ENCODE data around the gene SH3GL1. TPM values are rescaled to one million over a fixed set of nuclear protein-coding genes. Genes with fewer than 3 reads are reported as not detected.
A peak's percentile ranks its signal among the peaks of the same experiment; 100 is the strongest.

Gene SH3GL1
- total and polyA plus RNA-seq, 9 of the 15 experiments (the other 6 are each of a cell fraction or from before 2014, with no cell fraction given) = 1.7 to 75.3 (median 25.7) TPM

- TF ChIP-seq SMAD1 (IDR thresholded peaks at IDR 0.05; ENCODE audit: low read depth, low read length, partially characterized antibody) = peak; percentile 55
- peak; percentile 87 for TF ChIP-seq EGR1 (conservative IDR thresholded peaks at IDR 0.05)
- peak; percentile 70 for TF ChIP-seq RB1 (IDR thresholded peaks at IDR 0.05; ENCODE audit: low read depth)
- no peak; the same call in 1 of the 2 replicates for TF ChIP-seq NFRKB (IDR thresholded peaks at IDR 0.05; ENCODE audit: low read depth)
- TF ChIP-seq CBX8 (IDR thresholded peaks at IDR 0.05; ENCODE audit: borderline replicate concordance, extremely low read depth, low read depth, low read length, poor library complexity, severe bottlenecking) = no peak
- TF ChIP-seq TBP (optimal IDR thresholded peaks at IDR 0.05; ENCODE audit: low read depth, low read length) = peak; percentile 65
- TF ChIP-seq UBTF (IDR thresholded peaks at IDR 0.05; ENCODE audit: borderline replicate concordance in 1 of 2, low read depth in 2 of 2, low read length in 2 of 2) = peak; percentile 58 to 100; a peak in 3 of 4 replicates
- TF ChIP-seq PKNOX1 (IDR thresholded peaks at IDR 0.05) = peak; percentile 79
- peak; percentile 100 for TF ChIP-seq SP1 (CRISPR knock-in tag; IDR thresholded peaks at IDR 0.05)
- no peak for TF ChIP-seq FOXK1 (CRISPR knock-in tag; IDR thresholded peaks at IDR 0.05; ENCODE audit: borderline replicate concordance)
- TF ChIP-seq ZNF77 (CRISPR knock-in tag; IDR thresholded peaks at IDR 0.05) = no peak
- TF ChIP-seq SPI1 (IDR thresholded peaks at IDR 0.05; ENCODE audit: borderline replicate concordance, low read depth, low read length) = peak; percentile 50; the same call in 1 of the 2 replicates
- peak; percentile 73 for TF ChIP-seq MXI1 (IDR thresholded peaks at IDR 0.05; ENCODE audit: low read depth, low read length)
- no peak for TF ChIP-seq LEF1 (IDR thresholded peaks at IDR 0.05)
- TF ChIP-seq FOXO4 (CRISPR knock-in tag; IDR thresholded peaks at IDR 0.05) = peak; percentile 81; the same call in 1 of the 2 replicates
- TF ChIP-seq HMGN3 (IDR thresholded peaks at IDR 0.05; ENCODE audit: borderline replicate concordance, extremely low read depth, insufficient read length, low read depth, low read length) = peak; percentile 100
- peak; percentile 56; the same call in 1 of the 2 replicates for TF ChIP-seq HDAC2 (IDR thresholded peaks at IDR 0.05)
- TF ChIP-seq TAF1 (IDR thresholded peaks at IDR 0.05; ENCODE audit: control insufficient read depth, extremely low read depth, insufficient read depth, low read length, severe bottlenecking) = peak; percentile 74
- TF ChIP-seq E2F6 (IDR thresholded peaks at IDR 0.05; ENCODE audit: borderline replicate concordance in 1 of 2, extremely low read depth in 1 of 2, insufficient read depth in 1 of 2, insufficient read length in 1 of 2, low read depth in 1 of 2, low read length in 1 of 2, poor library complexity in 1 of 2, severe bottlenecking in 1 of 2) = peak; percentile 94 to 97
- TF ChIP-seq PCBP1 (IDR thresholded peaks at IDR 0.05; ENCODE audit: low read depth, low read length, poor library complexity, severe bottlenecking) = peak; percentile 100
- TF ChIP-seq NFYB (IDR thresholded peaks at IDR 0.05; ENCODE audit: extremely low read depth, insufficient read length) = no peak
These were observed 71.9 kb downstream of the SH3GL1 start (continued) for GRCh38 chr19:4328243-4328990.

All from K562 (cell line).